GM23338 (cell line): Measurements from ENCODE around the gene RAB3GAP1.

Experiments
- EZH2 ChIP-seq: fragments of 200-600 bp; sonication (generic); IDR thresholded peaks from one replicate; pipeline ENCODE4 v1.8.0; 2017; ENCODE audit warnings: antibody characterized with exemption, mild to moderate bottlenecking, low read depth; ENCODE audit not compliant: unreplicated experiment
- JUNB ChIP-seq: IDR thresholded peaks from one replicate; pipeline ENCODE4 v1.6.1; 2016; ENCODE audit warnings: antibody characterized with exemption; ENCODE audit not compliant: unreplicated experiment
- POLR2AphosphoS5 ChIP-seq: IDR thresholded peaks from 2 replicates; pipeline ENCODE4 v1.6.1; 2016; ENCODE audit warnings: antibody characterized with exemption, low read depth
- STAT1 ChIP-seq: IDR thresholded peaks from one replicate; pipeline ENCODE4 v1.6.1; 2016; ENCODE audit warnings: antibody characterized with exemption; ENCODE audit not compliant: unreplicated experiment
- ZNF331 ChIP-seq: fragments of 250-450 bp; sonication (Bioruptor Pico); IDR thresholded peaks from 2 replicates; pipeline ENCODE4 v1.5.0; 2020; ENCODE audit warnings: low read depth, mild to moderate bottlenecking, moderate library complexity
- TF ChIP-seq, protein P1 (sequence below), 2 experiments: fragments of 200-600 bp in 1 of 2; sonication (generic) in 1 of 2; conservative IDR thresholded peaks; 2 replicates each; pipeline versions ENCODE4 v1.5.1 to v1.6.1; 2016 to 2017; ENCODE audit warnings: antibody characterized with exemption in 2 of 2, low read depth in 2 of 2, mild to moderate bottlenecking in 2 of 2, moderate library complexity in 1 of 2
- TF ChIP-seq, protein P2 (sequence below): IDR thresholded peaks from one replicate; pipeline ENCODE4 v1.6.1; 2018; ENCODE audit warnings: antibody characterized with exemption; ENCODE audit not compliant: unreplicated experiment
- TF ChIP-seq, protein P3 (sequence below): fragments of 250-450 bp; sonication (Bioruptor Pico); IDR thresholded peaks from 2 replicates; pipeline ENCODE4 v1.5.0; 2020; ENCODE audit warnings: mild to moderate bottlenecking, moderate library complexity
- TF ChIP-seq, protein P4 (sequence below): IDR thresholded peaks from 2 replicates; pipeline ENCODE4 v1.6.1; 2016; ENCODE audit warnings: antibody characterized with exemption

DNA sequence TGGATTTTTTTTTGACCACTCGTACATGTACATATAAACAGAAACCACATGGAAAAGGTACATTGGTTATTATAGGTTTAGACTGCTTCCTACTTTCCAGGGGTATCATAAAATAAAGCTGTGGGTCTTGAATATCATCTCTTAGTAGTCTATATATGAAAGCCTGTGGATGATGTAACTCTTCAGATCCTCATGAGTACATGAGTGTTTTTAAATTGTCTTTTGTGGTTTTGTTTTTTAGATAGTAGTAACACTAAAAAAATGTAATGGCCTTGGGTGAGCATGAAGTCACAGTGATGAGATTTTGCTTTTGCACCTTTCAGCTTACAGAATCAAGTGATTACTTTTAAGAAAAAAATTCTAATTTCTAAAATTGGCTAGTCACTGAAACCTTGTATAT lies 80.2 kb downstream of the RAB3GAP1 start:
- TF ChIP-seq, protein P1, sequence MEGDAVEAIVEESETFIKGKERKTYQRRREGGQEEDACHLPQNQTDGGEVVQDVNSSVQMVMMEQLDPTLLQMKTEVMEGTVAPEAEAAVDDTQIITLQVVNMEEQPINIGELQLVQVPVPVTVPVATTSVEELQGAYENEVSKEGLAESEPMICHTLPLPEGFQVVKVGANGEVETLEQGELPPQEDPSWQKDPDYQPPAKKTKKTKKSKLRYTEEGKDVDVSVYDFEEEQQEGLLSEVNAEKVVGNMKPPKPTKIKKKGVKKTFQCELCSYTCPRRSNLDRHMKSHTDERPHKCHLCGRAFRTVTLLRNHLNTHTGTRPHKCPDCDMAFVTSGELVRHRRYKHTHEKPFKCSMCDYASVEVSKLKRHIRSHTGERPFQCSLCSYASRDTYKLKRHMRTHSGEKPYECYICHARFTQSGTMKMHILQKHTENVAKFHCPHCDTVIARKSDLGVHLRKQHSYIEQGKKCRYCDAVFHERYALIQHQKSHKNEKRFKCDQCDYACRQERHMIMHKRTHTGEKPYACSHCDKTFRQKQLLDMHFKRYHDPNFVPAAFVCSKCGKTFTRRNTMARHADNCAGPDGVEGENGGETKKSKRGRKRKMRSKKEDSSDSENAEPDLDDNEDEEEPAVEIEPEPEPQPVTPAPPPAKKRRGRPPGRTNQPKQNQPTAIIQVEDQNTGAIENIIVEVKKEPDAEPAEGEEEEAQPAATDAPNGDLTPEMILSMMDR (conservative IDR thresholded peaks at IDR 0.05; ENCODE audit: low read depth in 2 of 2) = no peak
- no peak for TF ChIP-seq POLR2AphosphoS5
- TF ChIP-seq, protein P2, sequence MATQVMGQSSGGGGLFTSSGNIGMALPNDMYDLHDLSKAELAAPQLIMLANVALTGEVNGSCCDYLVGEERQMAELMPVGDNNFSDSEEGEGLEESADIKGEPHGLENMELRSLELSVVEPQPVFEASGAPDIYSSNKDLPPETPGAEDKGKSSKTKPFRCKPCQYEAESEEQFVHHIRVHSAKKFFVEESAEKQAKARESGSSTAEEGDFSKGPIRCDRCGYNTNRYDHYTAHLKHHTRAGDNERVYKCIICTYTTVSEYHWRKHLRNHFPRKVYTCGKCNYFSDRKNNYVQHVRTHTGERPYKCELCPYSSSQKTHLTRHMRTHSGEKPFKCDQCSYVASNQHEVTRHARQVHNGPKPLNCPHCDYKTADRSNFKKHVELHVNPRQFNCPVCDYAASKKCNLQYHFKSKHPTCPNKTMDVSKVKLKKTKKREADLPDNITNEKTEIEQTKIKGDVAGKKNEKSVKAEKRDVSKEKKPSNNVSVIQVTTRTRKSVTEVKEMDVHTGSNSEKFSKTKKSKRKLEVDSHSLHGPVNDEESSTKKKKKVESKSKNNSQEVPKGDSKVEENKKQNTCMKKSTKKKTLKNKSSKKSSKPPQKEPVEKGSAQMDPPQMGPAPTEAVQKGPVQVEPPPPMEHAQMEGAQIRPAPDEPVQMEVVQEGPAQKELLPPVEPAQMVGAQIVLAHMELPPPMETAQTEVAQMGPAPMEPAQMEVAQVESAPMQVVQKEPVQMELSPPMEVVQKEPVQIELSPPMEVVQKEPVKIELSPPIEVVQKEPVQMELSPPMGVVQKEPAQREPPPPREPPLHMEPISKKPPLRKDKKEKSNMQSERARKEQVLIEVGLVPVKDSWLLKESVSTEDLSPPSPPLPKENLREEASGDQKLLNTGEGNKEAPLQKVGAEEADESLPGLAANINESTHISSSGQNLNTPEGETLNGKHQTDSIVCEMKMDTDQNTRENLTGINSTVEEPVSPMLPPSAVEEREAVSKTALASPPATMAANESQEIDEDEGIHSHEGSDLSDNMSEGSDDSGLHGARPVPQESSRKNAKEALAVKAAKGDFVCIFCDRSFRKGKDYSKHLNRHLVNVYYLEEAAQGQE = no peak
- no peak for TF ChIP-seq EZH2
- TF ChIP-seq JUNB = no peak
- no peak for TF ChIP-seq ZNF331
- TF ChIP-seq, protein P3, sequence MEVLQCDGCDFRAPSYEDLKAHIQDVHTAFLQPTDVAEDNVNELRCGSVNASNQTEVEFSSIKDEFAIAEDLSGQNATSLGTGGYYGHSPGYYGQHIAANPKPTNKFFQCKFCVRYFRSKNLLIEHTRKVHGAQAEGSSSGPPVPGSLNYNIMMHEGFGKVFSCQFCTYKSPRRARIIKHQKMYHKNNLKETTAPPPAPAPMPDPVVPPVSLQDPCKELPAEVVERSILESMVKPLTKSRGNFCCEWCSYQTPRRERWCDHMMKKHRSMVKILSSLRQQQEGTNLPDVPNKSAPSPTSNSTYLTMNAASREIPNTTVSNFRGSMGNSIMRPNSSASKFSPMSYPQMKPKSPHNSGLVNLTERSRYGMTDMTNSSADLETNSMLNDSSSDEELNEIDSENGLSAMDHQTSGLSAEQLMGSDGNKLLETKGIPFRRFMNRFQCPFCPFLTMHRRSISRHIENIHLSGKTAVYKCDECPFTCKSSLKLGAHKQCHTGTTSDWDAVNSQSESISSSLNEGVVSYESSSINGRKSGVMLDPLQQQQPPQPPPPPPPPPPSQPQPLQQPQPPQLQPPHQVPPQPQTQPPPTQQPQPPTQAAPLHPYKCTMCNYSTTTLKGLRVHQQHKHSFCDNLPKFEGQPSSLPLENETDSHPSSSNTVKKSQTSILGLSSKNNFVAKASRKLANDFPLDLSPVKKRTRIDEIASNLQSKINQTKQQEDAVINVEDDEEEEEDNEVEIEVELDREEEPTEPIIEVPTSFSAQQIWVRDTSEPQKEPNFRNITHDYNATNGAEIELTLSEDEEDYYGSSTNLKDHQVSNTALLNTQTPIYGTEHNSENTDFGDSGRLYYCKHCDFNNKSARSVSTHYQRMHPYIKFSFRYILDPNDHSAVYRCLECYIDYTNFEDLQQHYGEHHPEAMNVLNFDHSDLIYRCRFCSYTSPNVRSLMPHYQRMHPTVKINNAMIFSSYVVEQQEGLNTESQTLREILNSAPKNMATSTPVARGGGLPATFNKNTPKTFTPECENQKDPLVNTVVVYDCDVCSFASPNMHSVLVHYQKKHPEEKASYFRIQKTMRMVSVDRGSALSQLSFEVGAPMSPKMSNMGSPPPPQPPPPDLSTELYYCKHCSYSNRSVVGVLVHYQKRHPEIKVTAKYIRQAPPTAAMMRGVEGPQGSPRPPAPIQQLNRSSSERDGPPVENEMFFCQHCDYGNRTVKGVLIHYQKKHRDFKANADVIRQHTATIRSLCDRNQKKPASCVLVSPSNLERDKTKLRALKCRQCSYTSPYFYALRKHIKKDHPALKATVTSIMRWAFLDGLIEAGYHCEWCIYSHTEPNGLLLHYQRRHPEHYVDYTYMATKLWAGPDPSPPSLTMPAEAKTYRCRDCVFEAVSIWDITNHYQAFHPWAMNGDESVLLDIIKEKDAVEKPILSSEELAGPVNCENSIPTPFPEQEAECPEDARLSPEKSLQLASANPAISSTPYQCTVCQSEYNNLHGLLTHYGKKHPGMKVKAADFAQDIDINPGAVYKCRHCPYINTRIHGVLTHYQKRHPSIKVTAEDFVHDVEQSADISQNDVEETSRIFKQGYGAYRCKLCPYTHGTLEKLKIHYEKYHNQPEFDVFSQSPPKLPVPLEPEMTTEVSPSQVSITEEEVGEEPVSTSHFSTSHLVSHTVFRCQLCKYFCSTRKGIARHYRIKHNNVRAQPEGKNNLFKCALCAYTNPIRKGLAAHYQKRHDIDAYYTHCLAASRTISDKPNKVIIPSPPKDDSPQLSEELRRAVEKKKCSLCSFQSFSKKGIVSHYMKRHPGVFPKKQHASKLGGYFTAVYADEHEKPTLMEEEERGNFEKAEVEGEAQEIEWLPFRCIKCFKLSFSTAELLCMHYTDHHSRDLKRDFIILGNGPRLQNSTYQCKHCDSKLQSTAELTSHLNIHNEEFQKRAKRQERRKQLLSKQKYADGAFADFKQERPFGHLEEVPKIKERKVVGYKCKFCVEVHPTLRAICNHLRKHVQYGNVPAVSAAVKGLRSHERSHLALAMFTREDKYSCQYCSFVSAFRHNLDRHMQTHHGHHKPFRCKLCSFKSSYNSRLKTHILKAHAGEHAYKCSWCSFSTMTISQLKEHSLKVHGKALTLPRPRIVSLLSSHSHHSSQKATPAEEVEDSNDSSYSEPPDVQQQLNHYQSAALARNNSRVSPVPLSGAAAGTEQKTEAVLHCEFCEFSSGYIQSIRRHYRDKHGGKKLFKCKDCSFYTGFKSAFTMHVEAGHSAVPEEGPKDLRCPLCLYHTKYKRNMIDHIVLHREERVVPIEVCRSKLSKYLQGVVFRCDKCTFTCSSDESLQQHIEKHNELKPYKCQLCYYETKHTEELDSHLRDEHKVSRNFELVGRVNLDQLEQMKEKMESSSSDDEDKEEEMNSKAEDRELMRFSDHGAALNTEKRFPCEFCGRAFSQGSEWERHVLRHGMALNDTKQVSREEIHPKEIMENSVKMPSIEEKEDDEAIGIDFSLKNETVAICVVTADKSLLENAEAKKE = no peak
- TF ChIP-seq, protein P4, sequence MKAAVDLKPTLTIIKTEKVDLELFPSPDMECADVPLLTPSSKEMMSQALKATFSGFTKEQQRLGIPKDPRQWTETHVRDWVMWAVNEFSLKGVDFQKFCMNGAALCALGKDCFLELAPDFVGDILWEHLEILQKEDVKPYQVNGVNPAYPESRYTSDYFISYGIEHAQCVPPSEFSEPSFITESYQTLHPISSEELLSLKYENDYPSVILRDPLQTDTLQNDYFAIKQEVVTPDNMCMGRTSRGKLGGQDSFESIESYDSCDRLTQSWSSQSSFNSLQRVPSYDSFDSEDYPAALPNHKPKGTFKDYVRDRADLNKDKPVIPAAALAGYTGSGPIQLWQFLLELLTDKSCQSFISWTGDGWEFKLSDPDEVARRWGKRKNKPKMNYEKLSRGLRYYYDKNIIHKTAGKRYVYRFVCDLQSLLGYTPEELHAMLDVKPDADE = no peak
- no peak for TF ChIP-seq STAT1
